Upper lobe of left lung (tissue), 4 donors: ENCODE measurements around the gene AP3D1.

Experiments used
- CTCF ChIP-seq, 6 experiments: fragments of 450-650 bp in 4 of 6; fragments of 200-600 bp in 2 of 6; sonication (generic) in 2 of 6; IDR thresholded peaks; one replicate each; pipeline ENCODE4 v1.5.1; 2016 to 2019; ENCODE audit warnings: antibody characterized with exemption in 6 of 6
- EP300 ChIP-seq, 4 donors: sonication (generic); formaldehyde crosslinking; IDR thresholded peaks; one replicate each; pipeline ENCODE4 v1.5.1; 2017; ENCODE audit warnings: antibody characterized with exemption in 4 of 4, control low read depth in 2 of 4
- POLR2A ChIP-seq, 4 donors: fragments of 450-650 bp; IDR thresholded peaks; one replicate each; pipeline ENCODE4 v1.5.1; 2016 to 2017; ENCODE audit warnings: antibody characterized with exemption in 4 of 4, mild to moderate bottlenecking in 2 of 4
- POLR2AphosphoS5 ChIP-seq, 2 donors: sonication (generic); formaldehyde crosslinking; IDR thresholded peaks; one replicate each; pipeline ENCODE4 v1.5.1; 2017; ENCODE audit warnings: antibody characterized with exemption in 2 of 2

- no peak for TF ChIP-seq POLR2A (IDR thresholded peaks at IDR 0.05)
- no peak for TF ChIP-seq CTCF (IDR thresholded peaks at IDR 0.05)
- TF ChIP-seq EP300 (IDR thresholded peaks at IDR 0.05), result no peak
- no peak for TF ChIP-seq POLR2AphosphoS5 (IDR thresholded peaks at IDR 0.05)
Measured at GRCh38 chr19:2054763-2055162, 96.6 kb downstream of the AP3D1 start.
